IMR-90 (cell line): ENCODE data around the gene UGT2B11. TPM values are rescaled to one million over a fixed set of nuclear protein-coding genes. Genes with fewer than 3 reads are reported as not detected.

Experiments used
- ATAC-seq: fragments of 200-7000 bp; cut with Tn5 transposase; 2 replicates; pipeline ENCODE4 v1.9.1; 2020; ENCODE audit warnings: low read depth, mild to moderate bottlenecking, moderate library complexity
- BruUV-seq: library from RNA; stranded (reverse); fragments of 400-500 nt; replicated peaks from 2 replicates; lab custom pipeline; 2021; lab: Mats Ljungman, UMichigan
- CTCF ChIA-PET: fragments of 300-600 bp; formaldehyde crosslinking; extraction: SDS; loops from one replicate; lab custom pipeline; 2021; ENCODE audit warnings: antibody characterized with exemption; lab: Yijun Ruan, JAX
- POLR2A ChIA-PET: fragments of 300-600 bp; sonication (Branson Sonifier 250); formaldehyde crosslinking; loops from one replicate; lab custom pipeline; 2022; ENCODE audit warnings: antibody characterized with exemption; ENCODE audit not compliant: unreplicated experiment; lab: Charles Lee
- DNase-seq: peaks from one replicate; pipeline ENCODE4 v3.0.0; 2013
- H2AFZ ChIP-seq: replicated peaks from 2 replicates; pipeline ENCODE3; 2013; ENCODE audit warnings: low read length, mild to moderate bottlenecking; ENCODE audit not compliant: poor library complexity
- H2AK5ac ChIP-seq: 2 replicates; pipeline ENCODE4 v1.6.1; 2013; ENCODE audit warnings: low read depth, low read length, inconsistent platforms
- H2AK9ac ChIP-seq: replicated peaks from 2 replicates; pipeline ENCODE3; 2013; ENCODE audit warnings: mild to moderate bottlenecking, low read depth, low read length, moderate library complexity; ENCODE audit not compliant: poor library complexity
- H2BK120ac ChIP-seq: 2 replicates; pipeline ENCODE4 v1.6.1; 2013; ENCODE audit warnings: low read depth, low read length, inconsistent platforms
- H2BK15ac ChIP-seq: 3 replicates; pipeline ENCODE4 v1.6.1; 2013; ENCODE audit warnings: low read depth, low read length, inconsistent platforms
- H2BK20ac ChIP-seq: 2 replicates; pipeline ENCODE4 v1.6.1; 2013; ENCODE audit warnings: low read depth, mild to moderate bottlenecking, inconsistent platforms, low read length, moderate library complexity
- H2BK5ac ChIP-seq: 2 replicates; pipeline ENCODE4 v1.6.1; 2013; ENCODE audit warnings: mild to moderate bottlenecking, low read depth, low read length, inconsistent platforms; ENCODE audit not compliant: poor library complexity, severe bottlenecking
- H3K14ac ChIP-seq: replicated peaks from 2 replicates; pipeline ENCODE4 v1.6.1; 2013; ENCODE audit warnings: low read depth, low read length, inconsistent platforms
- H3K18ac ChIP-seq: 2 replicates; pipeline ENCODE4 v1.6.1; 2013; ENCODE audit warnings: low read depth, low read length, control low read depth
- H3K23ac ChIP-seq: 2 replicates; pipeline ENCODE4 v1.6.1; 2013; ENCODE audit warnings: low read depth, low read length, inconsistent platforms
- H3K27ac ChIP-seq: 2 replicates; pipeline ENCODE4 v1.5.1; 2013; ENCODE audit warnings: mild to moderate bottlenecking, control low read depth, low read length; ENCODE audit not compliant: insufficient read depth
- H3K27me3 ChIP-seq: 2 replicates; pipeline ENCODE4 v1.6.1; 2013; ENCODE audit warnings: low read length; ENCODE audit not compliant: control insufficient read depth, insufficient read depth
- H3K36me3 ChIP-seq: 2 replicates; pipeline ENCODE4 v1.6.1; 2013; ENCODE audit warnings: low read length, mixed read lengths; ENCODE audit not compliant: control insufficient read depth, insufficient read depth
- H3K4ac ChIP-seq: 2 replicates; pipeline ENCODE4 v1.6.1; 2013; ENCODE audit warnings: low read depth, low read length, inconsistent platforms
- H3K4me1 ChIP-seq: 2 replicates; pipeline ENCODE4 v1.6.1; 2013; ENCODE audit warnings: low read length, mixed read lengths; ENCODE audit not compliant: control insufficient read depth, insufficient read depth
- H3K4me2 ChIP-seq: 2 replicates; pipeline ENCODE4 v1.6.1; 2013; ENCODE audit warnings: low read depth, mild to moderate bottlenecking, control low read depth, low read length, moderate library complexity
- H3K4me3 ChIP-seq: 2 replicates; pipeline ENCODE4 v1.5.1; 2013; ENCODE audit warnings: low read depth, mild to moderate bottlenecking, control low read depth, low read length, moderate library complexity; ENCODE audit not compliant: insufficient read depth
- H3K56ac ChIP-seq: 2 replicates; pipeline ENCODE4 v1.6.1; 2013; ENCODE audit warnings: low read length, inconsistent platforms; ENCODE audit not compliant: insufficient read depth; ENCODE audit errors: extremely low read depth
- H3K79me1 ChIP-seq, 2 experiments: 2 replicates each; pipeline ENCODE4 v1.6.1; 2013; ENCODE audit warnings: low read length in 2 of 2, inconsistent platforms in 1 of 2, low read depth in 1 of 2
- H3K9ac ChIP-seq: 2 replicates; pipeline ENCODE4 v1.6.1; 2013; ENCODE audit warnings: low read depth, low read length, control low read depth
- H3K9me1 ChIP-seq: 2 replicates; pipeline ENCODE4 v1.6.1; 2013; ENCODE audit warnings: low read length, inconsistent platforms; ENCODE audit not compliant: insufficient read depth
- H3K9me3 ChIP-seq: 2 replicates; pipeline ENCODE4 v1.6.1; 2013; ENCODE audit warnings: low read length; ENCODE audit not compliant: control insufficient read depth, insufficient read depth
- H4K20me1 ChIP-seq: 2 replicates; pipeline ENCODE4 v1.6.1; 2013; ENCODE audit warnings: low read length, inconsistent platforms; ENCODE audit not compliant: insufficient read depth
- H4K5ac ChIP-seq: 2 replicates; pipeline ENCODE4 v1.6.1; 2013; ENCODE audit warnings: mild to moderate bottlenecking, low read depth, low read length, control low read depth
- H4K8ac ChIP-seq, 2 experiments: 2 replicates each; pipeline ENCODE4 v1.6.1; 2013; ENCODE audit warnings: low read depth in 2 of 2, low read length in 2 of 2, control low read depth in 1 of 2, inconsistent platforms in 1 of 2
- H4K91ac ChIP-seq: 2 replicates; pipeline ENCODE4 v1.6.1; 2013; ENCODE audit warnings: low read depth, low read length, inconsistent platforms; ENCODE audit not compliant: insufficient read depth
- BHLHE40 ChIP-seq: fragments of 150-350 bp; IDR thresholded peaks from 2 replicates; pipeline ENCODE4 v1.6.1; 2016; ENCODE audit warnings: mild to moderate bottlenecking, low read depth, low read length
- CEBPB ChIP-seq: IDR thresholded peaks from 2 replicates; pipeline ENCODE4 v1.6.1; 2012; ENCODE audit warnings: low read depth, low read length, improper control_type of control experiment
- CHD1 ChIP-seq: IDR thresholded peaks from 2 replicates; pipeline ENCODE4 v1.6.1; 2012; ENCODE audit warnings: low read depth, low read length, improper control_type of control experiment
- FOS ChIP-seq: fragments of 150-350 bp; IDR thresholded peaks from 2 replicates; pipeline ENCODE4 v1.6.1; 2016; ENCODE audit warnings: low read depth, low read length
- MAFK ChIP-seq: IDR thresholded peaks from 2 replicates; pipeline ENCODE4 v1.6.1; 2012; ENCODE audit warnings: low read depth, low read length, improper control_type of control experiment
- MAZ ChIP-seq: IDR thresholded peaks from 2 replicates; pipeline ENCODE4 v1.6.1; 2012; ENCODE audit warnings: low read depth, mild to moderate bottlenecking, low read length, improper control_type of control experiment, moderate library complexity, borderline replicate concordance
- MXI1 ChIP-seq: IDR thresholded peaks from 2 replicates; pipeline ENCODE4 v1.6.1; 2012; ENCODE audit warnings: low read depth, mild to moderate bottlenecking, low read length, moderate library complexity, borderline replicate concordance
- NFE2L2 ChIP-seq: fragments of 150-350 bp; IDR thresholded peaks from 2 replicates; pipeline ENCODE4 v1.6.1; 2016; ENCODE audit warnings: low read depth, mild to moderate bottlenecking, low read length
- POLR2A ChIP-seq: IDR thresholded peaks from 2 replicates; pipeline ENCODE4 v1.6.1; 2012; ENCODE audit warnings: mild to moderate bottlenecking, low read depth, low read length
- RAD21 ChIP-seq: IDR thresholded peaks from 2 replicates; pipeline ENCODE4 v1.6.1; 2012; ENCODE audit warnings: low read length, improper control_type of control experiment
- RCOR1 ChIP-seq: IDR thresholded peaks from 2 replicates; pipeline ENCODE4 v1.6.1; 2012; ENCODE audit warnings: mild to moderate bottlenecking, low read length, improper control_type of control experiment; ENCODE audit not compliant: insufficient replicate concordance
- RFX5 ChIP-seq: IDR thresholded peaks from 2 replicates; pipeline ENCODE4 v1.8.0; 2012; ENCODE audit warnings: low read depth, mild to moderate bottlenecking, low read length, moderate library complexity
- SMC3 ChIP-seq: fragments of 150-350 bp; IDR thresholded peaks from 2 replicates; pipeline ENCODE4 v1.6.1; 2016; ENCODE audit warnings: low read depth, mild to moderate bottlenecking, antibody characterized with exemption, low read length, moderate library complexity
- WGBS, 2 experiments: methylation state at CpG; one replicate each; pipeline versions ENCODE4 v1.1.5 to v1.1.7; 2013; ENCODE audit warnings: missing lambda C conversion rate in 2 of 2; ENCODE audit not compliant: insufficient read length in 1 of 2; ENCODE audit errors: extremely low coverage in 2 of 2; 5-methylcytosine and 5-hydroxymethylcytosine counted together
- dilution Hi-C: fragments of 300-500 bp; cut with HindIII; formaldehyde crosslinking; loops from one replicate; pipeline ENCODE4 v1.14.3; 2018; ENCODE audit warnings: low sequenced_read_pairs; ENCODE audit not compliant: unreplicated experiment
- in situ Hi-C: fragments of 300-500 bp; cut with MboI; formaldehyde crosslinking; loops from 3 replicates; pipeline ENCODE4 v1.14.3; 2019; ENCODE audit warnings: low sequenced_read_pairs, inconsistent platforms, mixed read lengths
- intact Hi-C: fragments of 100-400 bp; cut with micrococcal nuclease; formaldehyde crosslinking; loops from 2 replicates; pipeline ENCODE4 v1.10.0; 2022
- polyA plus RNA-seq, 3 experiments: library from polyadenylated mRNA; depleted of rRNA; stranded (reverse); fragments of >200 nt; gene quantifications; 2 replicates each; pipeline ENCODE4 v1.2.3, GENCODE V29; 2012; ENCODE audit warnings: low replicate concordance in 1 of 3
- total RNA-seq: library from RNA; depleted of rRNA; stranded (reverse); fragments of >200 nt; gene quantifications from 2 replicates; pipeline ENCODE4 v1.2.3, GENCODE V29; 2012
- TF ChIP-seq, protein P1 (sequence below): conservative IDR thresholded peaks from 2 replicates; pipeline ENCODE4 v1.5.1; 2012; ENCODE audit warnings: mild to moderate bottlenecking, low read depth, low read length, improper control_type of control experiment
- TF ChIP-seq, protein P2 (sequence below): fragments of 150-350 bp; IDR thresholded peaks from 2 replicates; pipeline ENCODE4 v1.6.1; 2016; ENCODE audit warnings: low read depth, mild to moderate bottlenecking, low read length, moderate library complexity, borderline replicate concordance
- TF ChIP-seq, protein P3 (sequence below): fragments of 150-350 bp; IDR thresholded peaks from 2 replicates; pipeline ENCODE4 v1.6.1; 2017; ENCODE audit warnings: mild to moderate bottlenecking, antibody characterized with exemption, low read length, low read depth

Gene UGT2B11
- total and polyA plus RNA-seq, 2 of the 4 experiments (the other 2 are of a cell fraction): not detected

DNA sequence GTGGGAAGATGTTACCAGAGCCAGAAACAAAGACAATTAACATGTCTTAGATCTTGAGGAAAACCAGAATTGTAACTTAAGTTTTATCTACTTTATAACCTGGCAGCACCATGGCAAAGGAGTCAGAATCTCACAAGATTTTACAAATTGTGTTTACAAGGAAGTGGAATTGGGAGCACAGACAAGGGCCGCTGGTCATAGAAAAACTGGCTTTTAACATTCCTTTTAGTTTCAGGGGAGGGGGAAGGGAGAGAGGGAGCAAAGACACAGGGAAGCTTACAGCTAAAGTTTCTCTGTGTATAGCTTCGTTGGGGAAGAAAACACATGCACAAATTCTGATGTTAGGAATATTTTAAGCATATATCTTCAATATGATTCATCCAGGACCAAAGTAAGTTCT, 10.3 kb upstream of the UGT2B11 start:
- H2BK20ac ChIP-seq: no peak overlapping the region
- no peaks in the 10 kb centered on the region for H3K79me1 ChIP-seq
- DNase-seq: no peak
- no peak overlapping the region for H4K8ac ChIP-seq
- no peak overlapping the region for H3K18ac ChIP-seq
- no TSS peak for BruUV-seq
- TF ChIP-seq POLR2A (no peak), RAD21 (no peak), CHD1 (no peak), MAZ (no peak), CEBPB (no peak), RCOR1 (no peak), MAFK (no peak), SMC3 (no peak), RFX5 (no peak), NFE2L2 (no peak), BHLHE40 (no peak), MXI1 (no peak), FOS (no peak)
- TF ChIP-seq, protein P1, sequence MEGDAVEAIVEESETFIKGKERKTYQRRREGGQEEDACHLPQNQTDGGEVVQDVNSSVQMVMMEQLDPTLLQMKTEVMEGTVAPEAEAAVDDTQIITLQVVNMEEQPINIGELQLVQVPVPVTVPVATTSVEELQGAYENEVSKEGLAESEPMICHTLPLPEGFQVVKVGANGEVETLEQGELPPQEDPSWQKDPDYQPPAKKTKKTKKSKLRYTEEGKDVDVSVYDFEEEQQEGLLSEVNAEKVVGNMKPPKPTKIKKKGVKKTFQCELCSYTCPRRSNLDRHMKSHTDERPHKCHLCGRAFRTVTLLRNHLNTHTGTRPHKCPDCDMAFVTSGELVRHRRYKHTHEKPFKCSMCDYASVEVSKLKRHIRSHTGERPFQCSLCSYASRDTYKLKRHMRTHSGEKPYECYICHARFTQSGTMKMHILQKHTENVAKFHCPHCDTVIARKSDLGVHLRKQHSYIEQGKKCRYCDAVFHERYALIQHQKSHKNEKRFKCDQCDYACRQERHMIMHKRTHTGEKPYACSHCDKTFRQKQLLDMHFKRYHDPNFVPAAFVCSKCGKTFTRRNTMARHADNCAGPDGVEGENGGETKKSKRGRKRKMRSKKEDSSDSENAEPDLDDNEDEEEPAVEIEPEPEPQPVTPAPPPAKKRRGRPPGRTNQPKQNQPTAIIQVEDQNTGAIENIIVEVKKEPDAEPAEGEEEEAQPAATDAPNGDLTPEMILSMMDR: no peak
- TF ChIP-seq, protein P2, sequence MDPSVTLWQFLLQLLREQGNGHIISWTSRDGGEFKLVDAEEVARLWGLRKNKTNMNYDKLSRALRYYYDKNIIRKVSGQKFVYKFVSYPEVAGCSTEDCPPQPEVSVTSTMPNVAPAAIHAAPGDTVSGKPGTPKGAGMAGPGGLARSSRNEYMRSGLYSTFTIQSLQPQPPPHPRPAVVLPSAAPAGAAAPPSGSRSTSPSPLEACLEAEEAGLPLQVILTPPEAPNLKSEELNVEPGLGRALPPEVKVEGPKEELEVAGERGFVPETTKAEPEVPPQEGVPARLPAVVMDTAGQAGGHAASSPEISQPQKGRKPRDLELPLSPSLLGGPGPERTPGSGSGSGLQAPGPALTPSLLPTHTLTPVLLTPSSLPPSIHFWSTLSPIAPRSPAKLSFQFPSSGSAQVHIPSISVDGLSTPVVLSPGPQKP: no peak
- TF ChIP-seq, protein P3, sequence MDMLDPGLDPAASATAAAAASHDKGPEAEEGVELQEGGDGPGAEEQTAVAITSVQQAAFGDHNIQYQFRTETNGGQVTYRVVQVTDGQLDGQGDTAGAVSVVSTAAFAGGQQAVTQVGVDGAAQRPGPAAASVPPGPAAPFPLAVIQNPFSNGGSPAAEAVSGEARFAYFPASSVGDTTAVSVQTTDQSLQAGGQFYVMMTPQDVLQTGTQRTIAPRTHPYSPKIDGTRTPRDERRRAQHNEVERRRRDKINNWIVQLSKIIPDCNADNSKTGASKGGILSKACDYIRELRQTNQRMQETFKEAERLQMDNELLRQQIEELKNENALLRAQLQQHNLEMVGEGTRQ: no peak
- no peaks in the 10 kb centered on the region for H3K36me3 ChIP-seq
- no peak overlapping the region for H2BK15ac ChIP-seq
- H3K9me3 ChIP-seq: no peaks in the 10 kb centered on the region
- H3K4me1 ChIP-seq: no peaks in the 10 kb centered on the region
- no peak overlapping the region for H3K14ac ChIP-seq
- no peak overlapping the region for H3K9ac ChIP-seq
- H2AK9ac ChIP-seq: no peak overlapping the region
- intact Hi-C loops (no loop called here), dilution Hi-C loops (no loop called here), in situ Hi-C loops (no loop called here)
- no peak overlapping the region for H2AK5ac ChIP-seq
- POLR2A ChIA-PET: no interaction called here
- H3K56ac ChIP-seq: no peak overlapping the region
- no peak overlapping the region for H4K5ac ChIP-seq
- no CpG with 5 or more reads among the region's 2 CpGs for WGBS, 2 experiments
- no peaks in the 10 kb centered on the region for H3K9me1 ChIP-seq
- no peaks in the 10 kb centered on the region for H3K27me3 ChIP-seq
- no peak overlapping the region for H2AFZ ChIP-seq
- ATAC-seq: no peak
- no peak overlapping the region for H3K4me3 ChIP-seq
- no peak overlapping the region for H3K27ac ChIP-seq
- no peak overlapping the region for H3K23ac ChIP-seq
- no peak overlapping the region for H3K4me2 ChIP-seq
- H2BK120ac ChIP-seq: no peak overlapping the region
- no peak overlapping the region for H2BK5ac ChIP-seq
- H3K4ac ChIP-seq: no peak overlapping the region
- CTCF ChIA-PET: no interaction called here
- H4K20me1 ChIP-seq: no peaks in the 10 kb centered on the region
- no peak overlapping the region for H4K91ac ChIP-seq
